Activated T-cell treated with anti-CD3 and anti-CD28 coated beads for 4 hours (primary cell): ENCODE data around the gene DUSP28.
"Not testable (repeated sequence)": the region's sequence is repeated elsewhere in the genome, so short reads cannot be mapped to it uniquely, and the experiment has no call there.

Source experiments
- DNase-seq: peaks from one replicate; pipeline ENCODE4 v3.0.0-alpha.2; 2020

DUSP28 gene

DNA sequence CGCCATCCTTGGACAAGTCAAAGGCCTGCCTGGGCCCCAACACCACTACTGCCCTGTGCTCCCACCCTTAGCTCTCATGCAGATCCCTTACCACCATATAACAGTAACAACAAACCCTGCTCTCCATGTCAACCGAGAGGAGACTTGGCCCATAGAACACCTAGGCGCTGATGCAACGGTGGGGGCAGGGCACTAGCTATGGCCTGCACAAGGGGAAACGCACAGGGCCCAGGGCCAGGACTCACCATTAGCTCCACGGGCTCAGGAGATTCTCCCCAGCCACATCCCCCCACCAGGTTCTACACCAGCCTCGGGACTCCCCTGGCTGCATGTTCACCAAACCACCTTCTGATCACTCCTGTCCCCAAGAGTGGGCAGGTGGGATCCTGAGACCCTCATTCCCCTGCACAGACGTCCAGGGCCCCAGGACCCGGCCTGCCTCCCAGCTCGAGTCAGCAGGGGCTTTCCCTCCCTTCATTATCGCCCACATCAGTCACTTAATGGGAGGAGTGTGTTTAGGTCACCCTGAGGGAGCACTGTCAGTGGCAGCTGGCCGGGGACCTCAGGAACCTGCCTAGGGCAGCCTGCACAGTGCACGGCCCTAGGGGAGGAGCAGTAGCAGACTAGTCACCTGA, 31.6 kb upstream of the DUSP28 start:
- DNase-seq, result no peak

DNA sequence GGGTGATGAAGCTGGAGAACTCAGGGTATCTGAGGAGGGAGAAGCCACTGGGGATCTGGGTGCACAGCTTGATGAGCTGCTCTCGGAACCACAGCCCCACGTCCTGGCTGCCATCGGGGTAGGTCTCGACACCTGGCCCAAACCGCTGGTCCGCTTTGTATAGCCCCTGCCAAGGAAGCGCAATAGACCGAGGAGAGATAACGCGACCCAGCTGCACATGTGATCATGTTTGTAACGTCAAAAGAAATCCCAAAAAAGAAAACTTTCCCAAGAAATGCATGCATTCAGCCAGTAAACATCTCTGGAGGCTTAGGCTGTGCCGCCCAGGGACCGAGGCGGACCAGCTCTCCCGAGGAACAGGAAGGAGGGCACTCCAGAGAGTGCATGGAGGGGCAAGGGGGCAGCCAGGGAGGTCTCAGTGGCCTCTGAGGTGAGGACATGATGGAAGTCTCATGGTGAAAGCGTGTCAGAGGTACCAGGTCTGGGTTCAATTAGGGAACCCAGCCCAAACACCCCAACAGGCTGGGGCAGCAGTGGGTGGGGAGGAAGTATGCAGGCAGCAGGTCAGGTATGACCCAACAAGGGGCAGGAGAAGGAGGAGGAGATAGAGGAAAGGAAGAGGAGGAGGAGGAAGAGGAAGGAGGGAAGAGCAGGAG, 30.7 kb upstream of the DUSP28 start:
- DNase-seq, result no peak

DNA sequence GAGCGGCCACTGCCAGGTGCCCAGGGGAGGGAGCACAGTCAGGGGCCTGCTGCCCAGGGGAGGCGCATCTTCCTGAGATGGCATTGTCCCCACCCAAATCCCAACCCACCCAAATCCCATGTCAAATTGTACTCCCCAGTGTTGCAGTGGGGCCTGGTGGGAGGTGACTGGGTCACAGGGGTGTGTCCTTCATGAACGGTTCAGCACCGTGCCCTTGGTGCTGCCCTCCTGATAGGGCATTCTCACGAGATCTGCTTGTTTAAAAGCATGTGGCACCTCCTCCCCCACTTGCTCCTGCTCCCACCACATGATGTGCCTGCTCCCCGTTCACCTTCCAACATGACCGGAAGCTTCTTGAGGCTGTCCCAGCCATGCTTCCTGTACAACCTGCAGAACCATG, 30.0 kb upstream of the DUSP28 start:
- DNase-seq, result no peak

DNA sequence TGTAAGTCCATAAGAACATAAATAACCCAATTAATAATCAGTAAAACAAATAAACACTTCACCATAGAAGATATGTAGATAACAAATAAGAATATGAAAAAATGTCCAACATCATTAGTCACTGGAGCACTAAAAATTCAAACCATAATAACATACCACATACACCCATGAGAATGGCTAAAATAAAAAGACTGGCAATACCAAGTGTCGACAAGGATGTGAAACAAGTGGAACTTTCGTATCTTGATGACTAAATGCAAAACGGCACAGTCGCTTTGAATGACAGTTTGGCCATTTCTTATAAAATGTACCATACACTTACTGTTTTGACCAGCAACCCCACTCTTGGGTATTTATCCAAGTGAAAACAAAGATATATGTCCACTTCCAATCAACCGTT, 29.1 kb upstream of the DUSP28 start:
- DNase-seq, result no peak

- DNase-seq, result no peak
These were observed 28.0 kb upstream of the DUSP28 start for GRCh38 chr2:240532031-240532775.

GRCh38 chr2:240538031-240538780, 22.0 kb upstream of the DUSP28 start:
- DNase-seq, result no peak

GRCh38 chr2:240539101-240539500, 21.1 kb upstream of the DUSP28 start:
- DNase-seq, result not testable (repeated sequence)

DNA sequence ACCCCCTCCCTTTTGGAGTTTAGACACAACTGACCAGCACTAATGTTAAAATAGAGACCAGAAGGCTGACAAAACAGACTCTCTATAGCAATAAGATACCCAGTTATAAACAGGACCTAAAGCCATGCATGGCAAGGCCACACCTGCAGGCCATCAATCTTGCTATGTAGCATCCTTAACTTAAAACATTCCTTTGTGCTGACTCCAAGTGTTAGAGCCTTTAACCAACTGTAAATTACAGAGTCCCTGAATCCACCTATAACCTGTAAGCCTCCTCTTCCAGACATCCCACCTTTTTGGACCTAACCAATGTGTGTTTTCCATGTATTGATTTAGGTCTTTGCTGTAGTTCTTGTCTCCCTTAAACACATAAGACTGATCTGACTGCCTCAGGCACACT, 20.3 kb upstream of the DUSP28 start:
- DNase-seq, result no peak

GRCh38 chr2:240551288-240551687, 8.9 kb upstream of the DUSP28 start:
- DNase-seq, result no peak

DNA sequence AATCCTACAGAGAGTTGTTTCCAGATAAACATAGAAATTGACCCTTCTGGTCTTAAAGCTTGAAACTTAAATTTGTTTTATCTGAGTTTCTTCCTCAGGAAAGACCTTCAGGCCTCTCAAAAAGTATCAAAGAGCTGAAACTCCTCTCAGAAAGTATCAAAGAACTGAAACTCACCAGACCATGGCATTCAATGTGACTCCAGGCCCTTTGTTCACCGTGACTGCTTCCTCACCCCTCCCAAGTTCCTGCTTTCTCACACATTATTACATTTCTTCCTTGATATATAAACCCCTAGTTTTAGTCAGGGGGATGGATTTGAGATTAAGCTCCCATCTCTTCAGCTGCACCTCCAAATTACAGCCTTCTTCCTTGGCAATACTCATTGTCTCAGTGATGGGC, 8.3 kb upstream of the DUSP28 start:
- no peak for DNase-seq

- no peak for DNase-seq
These were observed 6.1 kb upstream of the DUSP28 start for GRCh38 chr2:240553956-240554480.

GRCh38 chr2:240554767-240555493, 5.2 kb upstream of the DUSP28 start:
- no peak for DNase-seq

GRCh38 chr2:240555541-240556250, 4.5 kb upstream of the DUSP28 start:
- DNase-seq, result no peak

GRCh38 chr2:240556553-240557100, 3.5 kb upstream of the DUSP28 start:
- peak; percentile 60 for DNase-seq

- DNase-seq, result no peak
These were observed 2.9 kb upstream of the DUSP28 start for GRCh38 chr2:240557101-240557751.

- DNase-seq, result peak; percentile 51
These were observed 2.3 kb upstream of the DUSP28 start, which contains the start of gene ANKMY1 for GRCh38 chr2:240557808-240558207. TSS of gene ANKMY1 (minus strand) at chr2:240557988. CDS start at chr2:240557335, 653 bp downstream.

DNA sequence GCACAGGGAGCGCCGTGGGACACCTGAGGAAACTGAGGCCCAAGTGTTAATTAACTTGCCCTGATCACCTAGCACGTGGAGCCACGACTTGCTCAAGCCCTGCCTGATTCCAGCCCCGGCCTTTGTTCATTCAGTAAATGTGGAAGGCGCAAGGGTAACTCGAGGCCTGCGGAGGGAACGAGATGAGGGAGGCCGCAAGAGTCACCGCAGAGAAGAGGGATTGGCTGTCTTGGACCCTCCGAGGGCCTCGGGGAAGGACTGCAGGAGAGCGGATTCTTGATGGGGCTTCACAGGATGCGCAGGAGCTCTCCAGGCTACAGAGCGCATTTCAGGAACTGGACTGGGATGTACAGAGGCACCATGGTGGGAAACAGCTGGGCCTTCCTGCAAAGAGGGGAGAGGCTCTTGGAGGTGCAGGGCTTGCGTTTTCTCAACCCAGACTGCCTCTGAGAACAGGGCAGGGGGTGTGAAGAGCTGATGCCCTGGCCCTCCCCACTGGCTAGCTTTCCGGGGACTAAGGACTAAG, 1.9 kb upstream of the DUSP28 start:
- DNase-seq, result no peak

GRCh38 chr2:240559286-240559685, 871 bp upstream of the DUSP28 start:
- DNase-seq, result no peak

DNA sequence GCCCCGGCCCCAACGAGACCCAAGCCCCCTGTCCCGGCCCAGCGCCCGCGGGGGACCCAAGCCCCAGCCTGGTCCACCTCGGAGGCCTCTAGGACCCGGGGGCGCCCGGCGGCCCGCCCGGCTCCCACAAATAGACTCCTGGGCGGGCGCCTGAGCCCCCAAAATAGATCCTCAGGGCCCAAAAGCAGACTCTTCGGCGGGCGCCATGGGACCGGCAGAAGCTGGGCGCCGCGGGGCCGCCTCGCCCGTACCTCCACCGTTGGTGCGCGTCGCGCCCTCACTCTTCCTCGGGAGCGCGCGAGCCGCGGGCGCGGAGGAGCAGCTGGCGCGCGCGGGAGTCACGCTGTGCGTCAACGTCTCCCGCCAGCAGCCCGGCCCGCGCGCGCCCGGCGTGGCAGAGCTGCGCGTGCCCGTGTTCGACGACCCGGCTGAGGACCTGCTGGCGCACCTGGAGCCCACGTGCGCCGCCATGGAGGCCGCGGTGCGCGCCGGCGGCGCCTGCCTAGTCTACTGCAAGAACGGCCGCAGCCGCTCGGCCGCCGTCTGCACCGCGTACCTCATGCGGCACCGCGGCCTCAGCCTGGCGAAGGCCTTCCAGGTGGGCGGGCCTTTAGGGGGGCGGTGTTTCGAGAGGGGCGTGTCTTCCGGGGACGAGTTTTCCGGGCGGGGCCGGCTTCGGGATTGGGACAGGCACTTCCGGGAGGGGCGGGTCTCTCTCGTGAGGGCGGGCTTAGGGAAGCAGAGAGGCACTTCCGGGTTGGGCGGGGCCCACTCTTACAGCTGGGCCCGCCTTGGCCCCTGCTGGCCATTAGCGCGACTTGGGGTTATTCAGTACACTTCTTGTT, 545 bp downstream of the DUSP28 start:
- DNase-seq, result peak; percentile 100
